WTC11 (cell line): ENCODE data around the gene MRLN. TPM values are rescaled to one million over a fixed set of nuclear protein-coding genes. Genes with fewer than 3 reads are reported as not detected.

Experiments used
- ATAC-seq: fragments of 200-7000 bp; cut with Tn5 transposase; 2 replicates; pipeline ENCODE4 v1.10.0; 2021; ENCODE audit warnings: mild to moderate bottlenecking, moderate library complexity
- CTCF ChIA-PET: fragments of 300-600 bp; sonication (Branson Sonifier 250); formaldehyde crosslinking; loops from one replicate; lab custom pipeline; 2021; ENCODE audit warnings: antibody characterized with exemption; lab: Charles Lee
- POLR2A ChIA-PET: fragments of 350-600 bp; sonication (Branson Sonifier 250); formaldehyde crosslinking; loops from one replicate; lab custom pipeline; 2021; ENCODE audit warnings: antibody characterized with exemption; lab: Charles Lee
- DNase-seq: peaks from one replicate; pipeline ENCODE4 v3.0.0; 2021; ENCODE audit warnings: low spot score
- H3K27ac Mint-ChIP-seq: 2 replicates; pipeline ENCODE4 v1.8.0; 2021; ENCODE audit warnings: mixed read lengths
- H3K27me3 Mint-ChIP-seq: 2 replicates; pipeline ENCODE4 v1.8.0; 2021; ENCODE audit warnings: low read depth, mild to moderate bottlenecking, moderate library complexity, mixed read lengths
- H3K36me3 Mint-ChIP-seq: 2 replicates; pipeline ENCODE4 v1.8.0; 2021; ENCODE audit warnings: mixed read lengths
- H3K4me1 Mint-ChIP-seq: 2 replicates; pipeline ENCODE4 v1.8.0; 2022; ENCODE audit warnings: mixed read lengths
- H3K4me3 Mint-ChIP-seq: 2 replicates; pipeline ENCODE4 v1.8.0; 2021; ENCODE audit warnings: mild to moderate bottlenecking, moderate library complexity, mixed read lengths
- H3K9me3 Mint-ChIP-seq: 2 replicates; pipeline ENCODE4 v1.8.0; 2021; ENCODE audit warnings: mixed read lengths
- AFF4 ChIP-seq: sonication (generic); formaldehyde crosslinking; IDR thresholded peaks from 2 replicates; pipeline ENCODE4 v1.8.1; 2023; ENCODE audit warnings: mild to moderate bottlenecking, missing genetic modification reagents, borderline replicate concordance
- ATF1 ChIP-seq: sonication (generic); formaldehyde crosslinking; IDR thresholded peaks from 2 replicates; pipeline ENCODE4 v1.8.1; 2023; ENCODE audit warnings: mild to moderate bottlenecking, moderate library complexity, missing genetic modification reagents
- ATF2 ChIP-seq: sonication (generic); formaldehyde crosslinking; IDR thresholded peaks from 2 replicates; pipeline ENCODE4 v1.8.1; 2022; ENCODE audit warnings: low read depth, missing genetic modification reagents, borderline replicate concordance
- CDX4 ChIP-seq: fragments of 250-450 bp; sonication (Bioruptor Pico); IDR thresholded peaks from 2 replicates; pipeline ENCODE4 v1.9.0; 2021; ENCODE audit warnings: moderate library complexity, mild to moderate bottlenecking, inconsistent platforms, borderline replicate concordance
- E2F5 ChIP-seq: sonication (generic); formaldehyde crosslinking; IDR thresholded peaks from 2 replicates; pipeline ENCODE4 v1.8.1; 2022; ENCODE audit warnings: mild to moderate bottlenecking, moderate library complexity, missing genetic modification reagents
- ESRRA ChIP-seq: sonication (generic); formaldehyde crosslinking; IDR thresholded peaks from 2 replicates; pipeline ENCODE4 v1.8.1; 2022; ENCODE audit warnings: mild to moderate bottlenecking, missing genetic modification reagents, borderline replicate concordance
- FOXP1 ChIP-seq: sonication (generic); formaldehyde crosslinking; IDR thresholded peaks from 2 replicates; pipeline ENCODE4 v1.8.0; 2022; ENCODE audit warnings: missing genetic modification reagents, mild to moderate bottlenecking, moderate library complexity, borderline replicate concordance
- GABPB1 ChIP-seq: sonication (generic); formaldehyde crosslinking; IDR thresholded peaks from 2 replicates; pipeline ENCODE4 v1.8.1; 2023; ENCODE audit warnings: mild to moderate bottlenecking, missing genetic modification reagents
- JUN ChIP-seq: sonication (generic); formaldehyde crosslinking; IDR thresholded peaks from 2 replicates; pipeline ENCODE4 v1.8.0; 2023; ENCODE audit warnings: mild to moderate bottlenecking, missing genetic modification reagents
- MAX ChIP-seq: sonication (generic); formaldehyde crosslinking; IDR thresholded peaks from 2 replicates; pipeline ENCODE4 v1.8.0; 2022; ENCODE audit warnings: mild to moderate bottlenecking, missing genetic modification reagents
- NFYB ChIP-seq: sonication (generic); formaldehyde crosslinking; conservative IDR thresholded peaks from 2 replicates; pipeline ENCODE4 v1.8.0; 2022; ENCODE audit warnings: low read depth, missing genetic modification reagents
- OVOL2 ChIP-seq: fragments of 250-450 bp; sonication (Bioruptor Pico); IDR thresholded peaks from 2 replicates; pipeline ENCODE4 v1.9.0; 2021; ENCODE audit warnings: mild to moderate bottlenecking, borderline replicate concordance
- USF2 ChIP-seq: sonication (generic); formaldehyde crosslinking; IDR thresholded peaks from 2 replicates; pipeline ENCODE4 v1.8.1; 2023; ENCODE audit warnings: mild to moderate bottlenecking, missing genetic modification reagents, moderate library complexity
- ZNF263 ChIP-seq: sonication (generic); formaldehyde crosslinking; IDR thresholded peaks from 2 replicates; pipeline ENCODE4 v1.8.1; 2022; ENCODE audit warnings: low read depth, mild to moderate bottlenecking, moderate library complexity, missing genetic modification reagents
- ZNF281 ChIP-seq: sonication (generic); formaldehyde crosslinking; IDR thresholded peaks from 2 replicates; pipeline ENCODE4 v1.8.0; 2023; ENCODE audit warnings: mild to moderate bottlenecking, missing genetic modification reagents
- ZNF317 ChIP-seq: sonication (generic); formaldehyde crosslinking; IDR thresholded peaks from 2 replicates; pipeline ENCODE4 v1.8.1; 2023; ENCODE audit warnings: low read depth, mild to moderate bottlenecking, moderate library complexity, missing genetic modification reagents, borderline replicate concordance
- ZNF512 ChIP-seq: sonication (generic); formaldehyde crosslinking; IDR thresholded peaks from 2 replicates; pipeline ENCODE4 v1.8.1; 2022; ENCODE audit warnings: missing genetic modification reagents, borderline replicate concordance
- ZNF532 ChIP-seq: fragments of 250-450 bp; sonication (Bioruptor Pico); IDR thresholded peaks from 2 replicates; pipeline ENCODE4 v1.9.0; 2021; ENCODE audit warnings: mild to moderate bottlenecking, borderline replicate concordance
- ZNF671 ChIP-seq: fragments of 250-450 bp; sonication (Bioruptor Pico); IDR thresholded peaks from 2 replicates; pipeline ENCODE4 v1.8.0; 2021; ENCODE audit warnings: mild to moderate bottlenecking
- total RNA-seq: library from RNA; stranded (reverse); gene quantifications from 3 replicates; pipeline ENCODE4 v1.2.3, GENCODE V29; 2021

MRLN gene
- total RNA-seq, 1 experiment from 2014 or later = not detected

GRCh38 chr10:59801171-59801570 lies 47.9 kb upstream of the MRLN start (continued):
- TF ChIP-seq AFF4 (CRISPR knock-in tag) = no peak
- no peak for TF ChIP-seq ZNF512 (CRISPR knock-in tag)
- TF ChIP-seq ESRRA (CRISPR knock-in tag) = no peak
- TF ChIP-seq ZNF263 (CRISPR knock-in tag) = no peak
- no peak for TF ChIP-seq CDX4 (CRISPR knock-in tag)
- no peak for TF ChIP-seq ZNF671 (CRISPR knock-in tag)
- no peak for TF ChIP-seq E2F5 (CRISPR knock-in tag)
- no peak for TF ChIP-seq ZNF281 (CRISPR knock-in tag)
- TF ChIP-seq ATF1 (CRISPR knock-in tag) = no peak

- Mint-ChIP-seq H3K9me3 (no peaks in the 10 kb centered on the region), H3K4me1 (peaks cover 5% of the 10 kb centered on the region), H3K36me3 (peaks cover 74% of the 10 kb centered on the region), H3K27ac (no peak overlapping the region; the same call in 1 of the 2 replicates), H3K4me3 (no peak overlapping the region), H3K27me3 (no peaks in the 10 kb centered on the region)
- ChIA-PET POLR2A (no interaction called here), CTCF (no interaction called here)
- ATAC-seq = no peak
- no peak for DNase-seq
- no peak for TF ChIP-seq NFYB
- no peak for TF ChIP-seq FOXP1 (CRISPR knock-in tag)
- TF ChIP-seq USF2 (CRISPR knock-in tag) = no peak
- TF ChIP-seq MAX = no peak
- no peak for TF ChIP-seq ATF2 (CRISPR knock-in tag)
- TF ChIP-seq ZNF532 (CRISPR knock-in tag) = no peak
- no peak for TF ChIP-seq GABPB1 (CRISPR knock-in tag)
- TF ChIP-seq JUN = no peak
- no peak for TF ChIP-seq OVOL2 (CRISPR knock-in tag)
- no peak for TF ChIP-seq ZNF317 (CRISPR knock-in tag)
Measured at GRCh38 chr10:59799421-59799820, 46.2 kb upstream of the MRLN start.
